ENCODE results near the gene RNF223. TPM values are rescaled to one million over a fixed set of nuclear protein-coding genes. Genes with fewer than 3 reads are reported as not detected.

RNF223 gene
- total and polyA plus RNA-seq, 4 donors: 0.14 TPM; not detected in 3

- H3K27me3 ChIP-seq (ENCODE audit: control insufficient read depth in 4 of 4, insufficient read depth in 4 of 4, low read length in 3 of 4): no peaks in the 10 kb centered on the region
- no peak overlapping the region for H3K27ac ChIP-seq (ENCODE audit: low read depth in 1 of 2, low read length in 2 of 2)
- no peak for DNase-seq (ENCODE audit: low spot score)
- H3K4me3 ChIP-seq (ENCODE audit: low read depth in 1 of 3, low read length in 3 of 3): no peak overlapping the region
- TF ChIP-seq EGR1 (IDR thresholded peaks at IDR 0.05; ENCODE audit: low read depth in 2 of 2): no peak
- TF ChIP-seq TAF1 (conservative IDR thresholded peaks at IDR 0.05): no peak
- TF ChIP-seq FOXA2 (IDR thresholded peaks at IDR 0.05): no peak
- TF ChIP-seq YY1 (IDR thresholded peaks at IDR 0.05): no peak
- TF ChIP-seq HNF4A (conservative IDR thresholded peaks at IDR 0.05): peak; percentile 31 to 44
- no peak for TF ChIP-seq CTCF (IDR thresholded peaks at IDR 0.05; ENCODE audit: low read depth, low read length, missing input control)
- no peak for TF ChIP-seq SP1 (IDR thresholded peaks at IDR 0.05)
- no peak for TF ChIP-seq GABPA (IDR thresholded peaks at IDR 0.05 in 1 of 2, conservative IDR thresholded peaks at IDR 0.05 in 1 of 2)
- no peak overlapping the region for H3K9ac ChIP-seq (ENCODE audit: low read depth in 1 of 2, low read length in 2 of 2)
- WGBS: 91% methylated on average over 43 of the region's 43 CpGs
- H3K9me3 ChIP-seq (ENCODE audit: control insufficient read depth in 4 of 4, low read length in 3 of 4): no peaks in the 10 kb centered on the region
- H3K4me1 ChIP-seq (ENCODE audit: control insufficient read depth in 4 of 4, insufficient read depth in 4 of 4, low read length in 3 of 4): peaks cover 8 to 12% (median 9%) of the 10 kb centered on the region in 4 donors
- no peaks in the 10 kb centered on the region for H3K36me3 ChIP-seq (ENCODE audit: control insufficient read depth in 4 of 4, insufficient read depth in 3 of 4, low read depth in 1 of 4, low read length in 3 of 4)
These were observed 9.6 kb upstream of the RNF223 start for GRCh38 chr1:1083416-1084371.

- Histone ChIP-seq H3K27ac (ENCODE audit: low read depth in 1 of 2, low read length in 2 of 2) (no peak overlapping the region), H3K4me3 (ENCODE audit: low read depth in 1 of 3, low read length in 3 of 3) (no peak overlapping the region), H3K9me3 (ENCODE audit: control insufficient read depth in 4 of 4, low read length in 3 of 4) (no peaks in the 10 kb centered on the region), H3K9ac (ENCODE audit: low read depth in 1 of 2, low read length in 2 of 2) (no peak overlapping the region), H3K27me3 (ENCODE audit: control insufficient read depth in 4 of 4, insufficient read depth in 4 of 4, low read length in 3 of 4) (no peaks in the 10 kb centered on the region), H3K4me1 (ENCODE audit: control insufficient read depth in 4 of 4, insufficient read depth in 4 of 4, low read length in 3 of 4) (peaks cover 8 to 12% (median 9%) of the 10 kb centered on the region in 4 donors), H3K36me3 (ENCODE audit: control insufficient read depth in 4 of 4, insufficient read depth in 3 of 4, low read depth in 1 of 4, low read length in 3 of 4) (no peaks in the 10 kb centered on the region)
- DNase-seq (ENCODE audit: low spot score): no peak
- WGBS: 95% methylated on average over 40 of the region's 40 CpGs
- TF ChIP-seq FOXA1 (IDR thresholded peaks at IDR 0.05): no peak
- TF ChIP-seq TAF1 (conservative IDR thresholded peaks at IDR 0.05): no peak
- TF ChIP-seq ATF3 (IDR thresholded peaks at IDR 0.05): no peak
- TF ChIP-seq HNF4G (IDR thresholded peaks at IDR 0.05): no peak
These were observed 8.8 kb upstream of the RNF223 start for GRCh38 chr1:1082776-1083415.

GRCh38 chr1:1082239-1082775 lies 8.2 kb upstream of the RNF223 start:
- no peak for TF ChIP-seq RAD21 (IDR thresholded peaks at IDR 0.05)
- no peak for TF ChIP-seq MAX (IDR thresholded peaks at IDR 0.05)
- no peak for TF ChIP-seq SP1 (IDR thresholded peaks at IDR 0.05)
- TF ChIP-seq FOXA2 (IDR thresholded peaks at IDR 0.05): no peak
- TF ChIP-seq YY1 (IDR thresholded peaks at IDR 0.05): no peak
- TF ChIP-seq HNF4G (IDR thresholded peaks at IDR 0.05): no peak
- no peak for TF ChIP-seq FOXA1 (IDR thresholded peaks at IDR 0.05)
- no peak for TF ChIP-seq HNF4A (conservative IDR thresholded peaks at IDR 0.05)
- no peak for TF ChIP-seq JUND (IDR thresholded peaks at IDR 0.05)
- TF ChIP-seq GABPA (IDR thresholded peaks at IDR 0.05 in 1 of 2, conservative IDR thresholded peaks at IDR 0.05 in 1 of 2): no peak
- no peak for TF ChIP-seq REST (IDR thresholded peaks at IDR 0.05)
- TF ChIP-seq EGR1 (IDR thresholded peaks at IDR 0.05; ENCODE audit: low read depth in 2 of 2): no peak
- H3K4me1 ChIP-seq (ENCODE audit: control insufficient read depth in 4 of 4, insufficient read depth in 4 of 4, low read length in 3 of 4): peaks cover 8 to 12% (median 9%) of the 10 kb centered on the region in 4 donors
- no peak overlapping the region for H3K9ac ChIP-seq (ENCODE audit: low read depth in 1 of 2, low read length in 2 of 2)
- H3K27me3 ChIP-seq (ENCODE audit: control insufficient read depth in 4 of 4, insufficient read depth in 4 of 4, low read length in 3 of 4): no peaks in the 10 kb centered on the region
- no peak overlapping the region for H3K27ac ChIP-seq (ENCODE audit: low read depth in 1 of 2, low read length in 2 of 2)
- no peaks in the 10 kb centered on the region for H3K9me3 ChIP-seq (ENCODE audit: control insufficient read depth in 4 of 4, low read length in 3 of 4)
- WGBS: 96% methylated on average over 27 of the region's 27 CpGs
- no peak for DNase-seq (ENCODE audit: low spot score)
- H3K36me3 ChIP-seq (ENCODE audit: control insufficient read depth in 4 of 4, insufficient read depth in 3 of 4, low read depth in 1 of 4, low read length in 3 of 4): no peaks in the 10 kb centered on the region
- H3K4me3 ChIP-seq (ENCODE audit: low read depth in 1 of 3, low read length in 3 of 3): no peak overlapping the region

Data from liver (tissue), 9 donors.